Measurements from ENCODE around the gene RSPO4. TPM values are rescaled to one million over a fixed set of nuclear protein-coding genes. Genes with fewer than 3 reads are reported as not detected.

Gene RSPO4
- total and polyA plus RNA-seq, 2 experiments from 2014 or later, result 2.8 to 4.5 TPM

GRCh38 chr20:931401-931800, 70.7 kb downstream of the RSPO4 start (continued):
- TF ChIP-seq ZNF462 (CRISPR knock-in tag; IDR thresholded peaks at IDR 0.05) (no peak), NANOG (IDR thresholded peaks at IDR 0.05; ENCODE audit: borderline replicate concordance) (no peak), STAT1 (IDR thresholded peaks at IDR 0.05; ENCODE audit: unreplicated experiment) (no peak), CREB1 (CRISPR knock-in tag; IDR thresholded peaks at IDR 0.05; ENCODE audit: low read depth) (no peak), ZNF331 (CRISPR knock-in tag; IDR thresholded peaks at IDR 0.05; ENCODE audit: low read depth) (no peak), JUNB (IDR thresholded peaks at IDR 0.05; ENCODE audit: unreplicated experiment) (no peak), ZNF114 (CRISPR knock-in tag; IDR thresholded peaks at IDR 0.05) (no peak), POLR2AphosphoS5 (IDR thresholded peaks at IDR 0.05; ENCODE audit: low read depth) (no peak), ETS1 (IDR thresholded peaks at IDR 0.05) (no peak)

- Histone ChIP-seq H3F3A (replicated peaks; ENCODE audit: low read depth) (no peaks in the 10 kb centered on the region), H3K4me3 (no peak overlapping the region), H3K27me3 (ENCODE audit: insufficient read depth) (no peaks in the 10 kb centered on the region), H3K79me2 (replicated peaks; ENCODE audit: insufficient read depth) (no peaks in the 10 kb centered on the region), H2AFZ (no peak overlapping the region), H4K20me1 (replicated peaks; ENCODE audit: insufficient read depth) (no peaks in the 10 kb centered on the region), H3K9me2 (ENCODE audit: insufficient read depth) (peaks cover 2% of the 10 kb centered on the region; the same call in 1 of the 2 replicates), H3K4me2 (no peak overlapping the region), H3K4me1 (ENCODE audit: insufficient read depth) (no peaks in the 10 kb centered on the region), H3K36me3 (ENCODE audit: insufficient read depth) (peaks cover 8% of the 10 kb centered on the region), H3K27ac (ENCODE audit: low read depth) (no peak overlapping the region)
- TF ChIP-seq, protein P1, sequence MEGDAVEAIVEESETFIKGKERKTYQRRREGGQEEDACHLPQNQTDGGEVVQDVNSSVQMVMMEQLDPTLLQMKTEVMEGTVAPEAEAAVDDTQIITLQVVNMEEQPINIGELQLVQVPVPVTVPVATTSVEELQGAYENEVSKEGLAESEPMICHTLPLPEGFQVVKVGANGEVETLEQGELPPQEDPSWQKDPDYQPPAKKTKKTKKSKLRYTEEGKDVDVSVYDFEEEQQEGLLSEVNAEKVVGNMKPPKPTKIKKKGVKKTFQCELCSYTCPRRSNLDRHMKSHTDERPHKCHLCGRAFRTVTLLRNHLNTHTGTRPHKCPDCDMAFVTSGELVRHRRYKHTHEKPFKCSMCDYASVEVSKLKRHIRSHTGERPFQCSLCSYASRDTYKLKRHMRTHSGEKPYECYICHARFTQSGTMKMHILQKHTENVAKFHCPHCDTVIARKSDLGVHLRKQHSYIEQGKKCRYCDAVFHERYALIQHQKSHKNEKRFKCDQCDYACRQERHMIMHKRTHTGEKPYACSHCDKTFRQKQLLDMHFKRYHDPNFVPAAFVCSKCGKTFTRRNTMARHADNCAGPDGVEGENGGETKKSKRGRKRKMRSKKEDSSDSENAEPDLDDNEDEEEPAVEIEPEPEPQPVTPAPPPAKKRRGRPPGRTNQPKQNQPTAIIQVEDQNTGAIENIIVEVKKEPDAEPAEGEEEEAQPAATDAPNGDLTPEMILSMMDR (conservative IDR thresholded peaks at IDR 0.05; ENCODE audit: low read depth in 2 of 2), result no peak
- Mint-ChIP-seq H3K4me1 (no peaks in the 10 kb centered on the region), H3K27ac (no peak overlapping the region), H3K4me3 (no peak overlapping the region), H3K27me3 (ENCODE audit: insufficient read depth, low read depth, poor library complexity) (no peaks in the 10 kb centered on the region), H3K36me3 (ENCODE audit: low read depth) (peaks cover 8% of the 10 kb centered on the region), H3K9me3 (peaks cover 38% of the 10 kb centered on the region)
- ATAC-seq, result no peak
- DNase-seq (ENCODE audit: low spot score), result no peak
These were observed 75.4 kb downstream of the RSPO4 start for GRCh38 chr20:926670-927069.

Data from GM23338 (cell line).